HG02642 (cell line): Measurements from ENCODE around the gene MAFG.

Experiments
- ATAC-seq: cut with Tn5 transposase; IDR thresholded peaks from one replicate; pipeline ENCODE4 v1.9.1; 2021; ENCODE audit warnings: mild to moderate bottlenecking; ENCODE audit not compliant: unreplicated experiment, poor library complexity

Gene MAFG

DNA sequence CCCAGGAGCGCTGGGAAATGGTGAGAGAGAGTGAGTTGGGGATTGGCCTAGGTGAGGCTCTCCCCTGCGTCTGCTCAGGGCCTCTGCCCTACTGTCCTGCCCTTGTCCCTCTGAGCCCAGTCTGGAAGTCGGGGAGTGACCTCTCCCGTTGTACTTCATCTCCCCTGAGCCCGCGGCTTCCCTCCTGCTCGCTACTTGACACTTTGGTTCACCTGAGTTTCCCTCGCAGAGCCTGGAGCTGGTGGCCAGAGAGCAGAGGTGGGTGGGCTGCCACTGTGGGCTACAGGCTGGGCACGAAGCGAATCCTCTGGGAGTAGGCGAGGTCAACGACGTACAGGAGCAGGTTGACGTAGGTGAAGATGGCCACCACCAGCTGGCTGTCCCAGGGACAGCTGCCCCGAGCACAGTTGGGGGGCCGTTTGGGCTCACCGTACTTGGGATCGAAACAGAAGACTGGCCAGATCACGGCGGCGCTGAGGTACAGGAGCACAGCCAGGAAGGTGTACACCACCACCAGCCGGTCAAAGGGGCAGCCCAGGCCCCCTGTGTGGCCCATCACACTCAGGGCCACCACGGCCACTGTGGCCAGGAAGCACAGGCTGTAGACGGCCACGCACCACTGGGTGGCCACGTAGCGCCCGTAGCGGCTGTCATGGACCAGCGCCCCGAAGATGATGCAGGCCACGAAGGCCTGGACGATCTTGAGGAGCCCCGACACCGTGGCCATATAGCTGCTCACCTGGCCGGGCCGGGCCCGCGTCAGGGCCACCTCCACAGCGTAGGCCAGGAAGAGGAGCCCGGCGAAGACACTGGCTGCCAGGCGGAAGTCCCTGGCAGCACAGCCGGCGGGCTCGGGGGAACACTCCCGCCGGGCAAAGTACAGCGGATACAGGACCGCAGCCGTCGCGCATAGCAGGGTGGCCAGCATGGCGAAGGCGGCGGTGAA is 13.3 kb upstream of the MAFG start:
- no peak for ATAC-seq

DNA sequence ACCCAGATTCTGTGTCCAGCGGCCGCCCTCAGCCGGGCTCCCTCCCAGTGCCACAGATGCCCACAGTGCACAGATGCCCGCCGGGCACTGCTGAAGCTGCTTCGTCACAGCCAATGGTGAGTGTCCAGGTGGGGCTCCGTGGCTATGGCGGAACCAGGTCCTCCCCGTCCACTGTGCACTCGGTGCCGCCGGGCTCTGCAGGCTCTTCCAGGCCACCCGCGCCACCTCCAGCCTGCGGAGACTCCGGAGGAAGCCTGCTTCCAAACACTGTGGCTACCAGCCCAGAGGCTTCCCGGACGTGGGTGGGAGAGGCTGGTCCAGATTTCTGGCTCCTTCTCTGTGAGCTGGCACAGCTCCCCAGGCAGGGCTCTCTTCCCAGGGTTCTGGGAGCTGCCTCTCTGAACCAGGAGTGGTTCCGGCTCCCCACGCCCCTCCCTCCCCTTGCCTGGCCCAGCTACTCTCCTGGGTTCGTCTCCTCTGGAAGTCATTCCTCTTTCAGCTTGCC is 12.4 kb upstream of the MAFG start:
- no peak for ATAC-seq

DNA sequence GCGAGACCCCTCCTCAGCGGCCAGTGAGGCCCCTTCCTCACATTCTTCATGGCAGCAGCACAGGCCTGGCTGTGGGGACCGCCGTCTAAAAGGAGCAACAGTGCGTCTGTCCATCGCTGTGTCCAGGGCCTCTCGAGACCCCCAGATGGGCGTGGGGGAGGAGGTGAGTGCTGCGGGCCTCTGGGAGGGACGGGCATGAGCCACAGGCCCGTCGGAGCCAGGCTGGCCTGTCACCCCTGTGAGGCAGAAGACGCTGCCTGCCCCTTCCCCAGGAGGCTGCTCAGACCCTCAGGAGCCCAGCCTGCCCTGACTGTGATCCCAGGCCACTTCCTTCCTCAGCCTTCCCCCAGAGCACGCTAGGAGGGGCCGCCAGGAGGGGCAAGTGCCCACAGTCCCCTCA is 11.7 kb upstream of the MAFG start:
- ATAC-seq: no peak

DNA sequence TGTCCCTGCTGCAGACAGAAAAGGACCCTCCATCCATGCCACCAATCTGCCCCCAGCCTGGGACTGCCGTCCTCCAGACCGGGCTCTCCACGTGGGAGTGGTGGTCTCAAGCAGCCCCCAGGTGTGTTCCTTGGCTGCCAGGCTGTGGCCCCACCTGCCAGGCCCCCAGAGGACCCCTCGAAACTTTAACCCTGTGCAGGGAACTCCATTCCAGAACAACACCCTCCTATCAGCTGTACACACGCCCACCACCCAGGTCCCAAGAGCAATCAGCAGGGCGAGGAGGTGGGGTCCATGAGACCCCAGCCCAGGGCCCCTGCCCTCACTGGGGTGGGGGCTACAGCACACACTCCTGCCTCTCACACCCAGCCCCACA is 8.2 kb upstream of the MAFG start:
- ATAC-seq: no peak

DNA sequence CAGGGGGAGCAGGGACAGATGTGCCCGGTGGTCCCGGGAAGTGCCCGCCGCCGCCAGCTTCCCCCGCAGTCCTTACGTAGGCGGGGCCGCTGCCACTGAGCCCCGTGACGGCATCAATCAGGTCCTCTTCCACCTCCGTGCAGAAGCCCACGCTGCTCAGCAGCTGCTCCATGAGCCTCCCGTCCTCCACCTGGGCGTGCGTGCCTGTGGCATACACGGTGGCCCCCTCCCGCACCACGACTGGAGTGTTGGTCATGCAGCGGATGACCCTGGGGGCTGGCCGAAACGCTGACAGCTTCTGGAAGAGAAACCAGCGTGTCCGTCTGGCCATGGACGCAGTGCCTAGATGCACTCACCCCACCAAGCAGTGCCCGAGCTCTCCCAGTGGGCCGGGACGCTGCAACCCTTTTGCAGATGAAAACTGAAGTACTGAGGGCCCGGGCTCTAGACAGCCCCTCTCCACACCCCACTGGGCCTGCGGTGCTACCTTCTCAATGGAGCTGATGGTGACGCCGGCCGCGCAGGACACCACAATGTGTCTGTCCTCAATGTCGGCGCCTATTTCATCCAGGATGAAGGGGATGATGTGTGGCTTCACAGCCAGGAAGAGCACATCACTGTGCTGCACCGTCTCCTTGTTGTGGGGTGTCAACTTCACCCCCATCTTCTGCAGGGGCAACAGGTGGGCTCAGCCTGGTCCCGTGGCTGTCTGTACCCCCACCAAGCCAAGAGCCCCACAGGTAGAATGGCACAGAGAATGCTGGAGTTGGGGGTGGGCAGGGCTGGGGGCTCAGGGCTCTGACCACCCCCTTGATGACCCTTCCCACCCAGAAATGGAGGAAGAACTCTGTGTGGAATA is 7.5 kb upstream of the MAFG start:
- ATAC-seq: no peak

DNA sequence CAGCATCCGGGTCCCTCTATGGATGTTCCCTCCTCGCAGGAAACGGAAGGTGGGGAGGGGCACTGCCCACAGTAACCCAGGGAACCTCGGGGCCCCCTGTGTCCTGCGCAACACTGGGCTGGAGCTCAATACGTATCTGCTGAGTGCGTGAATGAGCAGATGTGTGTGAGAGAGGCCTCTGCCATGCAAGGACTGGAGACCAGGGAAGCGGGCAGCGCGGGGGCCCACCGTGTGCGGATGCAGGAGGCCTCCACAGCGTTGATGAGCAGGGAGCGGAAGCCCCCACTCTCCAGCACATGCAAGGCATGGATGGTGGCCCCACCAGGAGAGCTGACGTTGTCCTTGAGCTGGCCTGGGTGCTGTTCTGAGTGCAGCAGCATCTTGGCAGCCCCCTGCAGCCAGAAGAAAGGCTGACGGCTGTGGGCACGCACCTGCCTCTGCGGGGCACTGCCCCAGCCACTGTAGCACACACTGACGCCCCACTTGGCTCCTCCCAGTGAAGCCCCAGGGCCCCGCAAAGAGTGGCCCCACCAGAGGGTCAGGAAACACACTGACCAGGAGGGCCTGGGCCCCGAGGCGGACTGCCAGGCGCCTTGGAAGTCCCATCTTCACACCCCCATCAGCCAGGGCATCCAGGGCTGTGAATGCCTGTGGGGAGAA is 6.7 kb upstream of the MAFG start:
- ATAC-seq: no peak

DNA sequence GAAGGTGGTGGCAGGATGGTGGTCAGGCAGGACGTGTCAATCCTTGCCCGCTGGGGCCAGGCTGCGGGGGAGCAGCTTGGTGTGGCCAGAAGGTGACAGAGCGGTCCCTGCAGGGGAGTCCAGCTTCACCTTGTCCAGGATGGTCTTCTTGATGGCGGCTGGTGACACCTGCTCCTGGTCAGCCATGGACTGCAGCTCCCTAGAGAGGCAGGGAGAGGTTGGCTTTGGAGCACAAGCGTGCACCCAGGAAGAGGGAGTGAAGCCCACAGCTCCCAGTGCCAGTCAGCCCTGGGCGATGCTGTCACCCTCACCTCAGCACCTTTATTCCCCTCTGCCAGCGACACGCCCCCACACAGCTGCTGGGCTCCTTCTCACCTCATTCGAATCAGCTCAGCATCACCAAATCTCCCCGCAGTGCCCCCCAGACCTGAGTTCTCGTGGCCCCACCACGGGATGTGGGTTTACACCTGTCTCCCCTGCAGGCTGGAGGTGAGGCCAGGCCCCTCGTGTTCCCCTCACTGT is 5.7 kb upstream of the MAFG start:
- no peak for ATAC-seq

DNA sequence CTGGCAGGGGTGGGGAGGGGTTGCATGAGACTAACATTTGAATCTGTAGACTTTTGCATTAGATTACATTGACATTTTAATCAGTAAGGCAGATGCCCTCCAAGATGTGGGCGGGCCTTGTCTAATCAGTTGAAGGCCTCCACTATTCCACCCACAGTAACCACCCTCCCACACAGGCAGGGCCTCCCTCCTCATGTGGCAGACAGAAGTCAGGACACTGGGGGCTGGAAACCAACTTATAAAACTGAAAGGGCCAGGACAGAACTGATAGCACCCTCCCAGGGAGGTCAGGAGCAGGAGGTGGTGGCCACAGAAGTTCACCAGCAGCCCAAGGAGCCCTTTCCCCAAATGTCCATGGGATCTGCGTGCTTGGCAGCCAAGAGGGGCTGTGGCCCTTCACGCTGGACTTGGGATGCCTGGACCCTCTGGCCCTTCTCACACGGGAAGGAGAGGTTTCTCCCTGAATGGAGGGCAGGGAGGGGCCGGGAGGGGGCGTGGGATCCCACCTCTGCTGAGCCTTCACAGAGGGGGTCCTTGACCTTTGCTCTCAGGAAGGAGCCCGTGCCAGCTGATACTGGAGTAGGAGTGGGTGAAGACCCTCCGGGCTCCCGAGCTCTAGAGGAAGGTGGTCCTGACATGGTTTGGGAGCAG is 4.9 kb upstream of the MAFG start:
- ATAC-seq: no peak

DNA sequence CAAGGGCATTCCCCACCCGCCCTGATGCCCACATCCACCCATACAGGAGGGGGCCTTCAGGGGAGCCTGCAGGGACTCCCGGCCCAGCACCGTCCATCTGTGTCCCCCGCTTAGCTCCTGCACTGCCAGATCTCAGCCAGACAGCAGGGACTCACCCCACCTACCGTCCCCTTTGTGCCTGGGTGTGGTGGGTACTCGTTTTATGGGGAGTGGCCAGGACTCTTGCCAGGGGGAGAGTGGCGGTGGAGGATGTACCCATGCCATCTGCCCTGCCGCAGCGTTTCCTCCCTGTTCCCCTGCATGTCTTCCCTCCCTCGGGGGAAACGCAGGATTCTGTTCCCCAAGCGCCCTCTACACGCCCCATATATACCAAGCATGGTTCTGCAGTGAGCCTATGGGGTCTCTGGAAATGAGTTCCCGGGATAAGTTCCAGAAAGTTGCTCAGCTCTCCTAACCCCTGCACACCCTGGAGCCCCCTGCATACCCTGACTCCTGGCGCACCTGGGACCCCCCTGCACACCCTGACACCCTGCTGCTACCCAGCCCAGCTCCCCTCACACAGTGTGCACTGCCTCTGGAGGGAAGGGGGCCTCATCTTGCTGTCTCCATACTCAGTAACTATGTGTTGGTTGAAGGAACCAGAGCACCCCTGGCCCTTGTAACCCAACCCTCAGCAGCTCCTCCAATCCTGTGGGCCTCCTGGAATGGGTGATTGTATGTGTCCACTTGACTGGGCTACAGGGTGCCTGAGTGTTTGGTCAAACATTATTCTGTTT is 4.2 kb upstream of the MAFG start:
- no peak for ATAC-seq

DNA sequence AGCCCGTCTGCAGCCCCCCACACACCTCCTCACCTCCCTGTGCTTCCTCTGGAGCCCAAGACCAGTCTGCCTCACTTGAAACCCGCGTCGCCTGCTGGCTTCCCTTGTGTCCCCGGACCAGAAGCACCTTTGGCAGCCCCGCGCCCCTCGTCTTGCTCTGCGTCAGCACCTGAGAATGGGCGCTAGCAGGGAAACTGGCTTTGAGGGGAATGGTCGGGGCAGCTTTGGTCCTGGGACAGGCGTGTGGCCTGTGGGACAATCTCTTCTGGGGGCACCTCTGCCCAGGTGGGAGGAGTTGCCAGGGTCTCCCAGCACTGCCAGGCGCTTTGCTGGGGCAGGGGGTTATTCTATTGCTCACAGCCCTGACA is 3.6 kb upstream of the MAFG start:
- no peak for ATAC-seq

DNA sequence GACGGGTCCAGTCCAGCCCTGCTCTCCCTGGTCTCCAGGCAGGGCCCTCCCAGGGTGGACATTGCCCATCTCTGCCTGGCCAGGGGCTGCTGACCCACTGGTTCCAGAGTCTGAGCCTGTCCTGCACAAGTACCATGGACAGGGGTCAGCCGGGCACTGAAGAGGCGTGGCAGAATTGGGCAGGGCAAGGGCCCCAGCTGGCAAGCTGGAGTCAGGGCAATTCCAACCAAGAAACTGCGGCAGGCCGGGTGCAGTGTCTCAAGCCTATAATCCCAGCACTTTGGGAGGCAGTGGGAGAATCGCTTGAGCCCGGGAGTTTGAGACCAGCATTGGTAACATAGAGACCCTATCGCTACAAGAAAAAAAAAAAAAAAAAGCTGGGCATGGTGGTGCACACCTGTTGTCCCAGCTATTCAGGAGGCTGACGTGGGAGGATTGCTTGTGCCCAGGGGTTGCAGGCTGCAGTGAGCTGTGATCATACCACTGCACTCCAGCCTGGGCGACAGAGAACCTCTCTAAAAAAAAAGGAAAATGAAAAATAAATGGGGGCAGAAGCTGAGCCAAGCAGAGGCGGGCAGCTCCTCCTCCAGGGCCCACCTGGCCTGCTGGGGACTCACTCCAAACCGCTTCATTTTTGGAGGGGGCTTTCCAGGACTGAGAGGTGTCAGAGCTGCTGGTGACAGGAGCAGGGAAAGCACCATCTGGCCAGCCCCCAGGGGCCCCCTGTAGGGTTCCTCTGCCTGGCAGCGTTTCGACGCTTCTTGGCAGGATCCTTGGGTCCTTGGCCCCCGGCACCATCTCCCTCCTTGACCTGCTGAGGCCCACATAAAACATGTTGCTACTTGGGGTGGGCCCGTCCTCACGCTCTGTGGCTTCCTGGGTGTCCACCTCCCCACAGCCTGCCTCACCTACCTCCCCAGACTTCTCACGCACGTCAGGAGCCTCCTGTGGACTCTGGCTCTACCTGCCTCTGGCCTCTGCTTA is 2.9 kb upstream of the MAFG start:
- ATAC-seq: no peak

DNA sequence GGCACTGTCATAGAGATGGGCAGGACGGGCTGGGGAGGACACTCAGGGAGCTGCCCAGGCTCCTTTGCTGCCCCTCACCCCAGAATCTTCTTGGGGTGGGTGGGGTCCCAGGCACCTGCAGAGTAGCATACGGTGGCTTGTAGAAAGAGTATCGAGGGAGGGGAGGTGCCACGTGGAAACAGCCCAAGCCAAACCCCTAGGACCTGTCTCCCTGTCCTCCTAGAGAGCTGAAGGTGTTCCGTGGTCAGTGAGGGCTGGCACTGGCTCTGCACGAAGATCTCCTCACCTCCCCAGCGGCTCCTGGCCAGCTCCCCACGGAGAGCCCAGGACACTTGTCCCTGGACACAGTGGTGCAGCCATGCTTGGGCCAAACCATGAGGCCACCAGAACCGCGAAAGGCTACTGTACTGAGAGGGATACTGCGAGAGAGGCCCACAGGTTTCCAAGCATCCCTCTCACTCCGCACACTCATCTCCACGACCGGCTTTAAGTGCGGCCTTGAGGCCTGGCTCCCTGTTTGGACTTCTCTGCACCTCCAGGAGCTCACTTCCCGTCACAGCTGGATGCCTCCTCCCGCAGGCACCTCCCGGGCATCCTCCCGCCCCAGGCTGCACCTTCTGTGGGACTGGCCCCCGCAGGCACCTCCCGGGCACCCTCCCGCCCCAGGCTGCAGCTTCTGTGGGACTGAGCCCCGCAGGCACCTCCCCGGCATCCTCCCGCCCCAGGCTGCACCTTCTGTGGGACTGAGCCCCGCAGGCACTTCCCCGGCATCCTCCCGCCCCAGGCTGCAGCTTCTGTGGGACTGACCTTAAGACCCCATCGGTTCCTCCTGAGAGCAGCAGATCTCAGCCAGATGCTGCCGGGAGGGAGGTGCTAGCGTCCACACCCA is 2.0 kb upstream of the MAFG start:
- ATAC-seq: no peak

DNA sequence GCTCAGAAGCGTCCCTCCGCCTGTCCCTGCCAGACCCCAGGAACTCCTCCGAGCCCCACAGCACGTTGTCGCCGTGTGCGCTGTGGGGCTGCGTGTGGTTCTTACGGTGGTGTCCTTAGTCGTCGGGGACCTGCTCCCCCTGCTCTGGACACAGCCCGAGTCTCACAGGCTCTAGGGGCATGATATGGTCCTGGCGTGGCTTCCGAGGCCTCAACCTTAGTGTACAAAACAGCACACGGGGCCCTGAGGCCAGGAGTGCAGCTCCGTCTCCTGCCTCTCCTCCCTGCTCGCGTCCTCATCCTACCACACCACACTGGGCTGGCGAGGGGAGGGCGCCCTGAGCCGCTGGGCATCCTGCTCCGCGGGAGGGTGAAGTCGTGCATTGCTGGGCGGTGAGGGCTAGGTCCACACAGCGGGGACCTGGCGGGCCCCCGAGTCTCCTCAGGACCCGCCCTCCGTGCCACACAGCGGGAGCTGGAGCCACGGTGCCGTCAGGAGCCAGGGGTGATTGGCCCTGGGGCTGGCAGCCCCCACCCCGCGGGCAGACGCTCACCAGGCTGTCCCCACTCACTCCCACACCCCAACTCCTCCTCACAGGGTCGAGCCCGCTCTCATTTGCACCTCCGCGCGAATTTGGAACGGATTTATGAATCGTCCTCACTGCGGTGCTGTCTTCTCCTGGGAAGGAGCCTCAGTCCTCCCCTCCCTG is 1.2 kb upstream of the MAFG start:
- ATAC-seq: no peak

DNA sequence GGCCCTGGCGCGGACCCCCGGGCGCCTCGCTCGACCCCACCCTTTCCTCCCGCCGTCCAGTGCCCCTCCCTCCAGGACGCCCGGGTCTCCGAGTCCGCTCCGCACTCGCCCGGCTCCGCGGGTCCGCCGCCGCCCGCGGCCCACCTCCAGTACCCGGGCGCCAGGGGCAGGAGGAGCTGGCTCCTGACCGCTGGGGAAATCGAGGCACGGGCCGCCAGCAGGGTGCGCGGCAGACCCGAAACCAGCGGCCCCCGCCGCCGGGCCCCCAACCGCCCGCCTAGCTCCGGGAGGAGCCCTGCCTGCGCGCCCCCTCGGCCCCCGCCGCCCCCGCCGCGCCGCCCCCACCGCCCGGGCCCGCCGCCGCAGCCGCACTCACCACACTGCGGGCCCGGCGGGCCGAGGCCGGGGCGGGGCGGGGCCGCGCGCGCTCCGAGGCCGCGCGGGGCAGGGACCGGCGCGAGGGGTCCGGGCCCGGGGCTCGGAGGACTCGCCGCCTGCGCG is 333 bp downstream of the MAFG start:
- ATAC-seq: peak; percentile 14

DNA sequence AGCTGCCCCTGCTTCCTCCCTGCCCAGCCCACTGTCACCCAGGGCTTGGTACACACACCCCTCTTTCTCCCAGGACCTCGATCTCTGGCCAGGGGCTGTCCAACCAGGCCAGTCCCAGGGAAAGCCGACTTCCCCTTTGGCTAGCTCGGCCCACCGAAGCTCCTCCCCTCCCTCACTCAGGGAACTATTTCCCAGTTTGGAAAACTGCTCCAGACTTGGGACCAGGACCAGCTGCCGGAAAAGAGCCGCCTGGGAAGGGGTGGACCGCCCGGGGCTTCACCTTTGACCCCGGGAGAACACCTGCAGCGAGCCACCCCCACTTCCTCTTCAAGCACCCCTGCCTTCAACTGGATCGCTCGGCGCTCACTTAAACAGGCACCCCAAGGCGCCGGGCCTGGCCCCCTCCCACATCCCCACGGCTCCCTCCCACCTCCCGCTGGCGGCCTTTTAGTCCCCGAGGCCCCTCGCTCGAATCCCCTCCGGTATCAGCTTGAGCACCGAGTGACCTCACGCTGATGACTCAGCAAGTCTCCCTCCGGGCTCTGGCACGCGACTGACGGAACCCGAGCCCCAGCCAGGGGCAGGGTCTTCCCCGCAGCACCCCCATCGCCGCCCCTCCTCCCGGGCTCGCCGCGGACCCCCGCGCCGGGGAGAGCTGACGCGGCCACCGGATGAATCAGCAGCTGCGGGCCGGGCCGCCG is 934 bp downstream of the MAFG start:
- peak; percentile 30 for ATAC-seq
